GM19395 (cell line): ENCODE measurements around the gene USE1.

ENCODE experiments used
- ATAC-seq: cut with Tn5 transposase; IDR thresholded peaks from one replicate; pipeline ENCODE4 v1.9.1; 2021; ENCODE audit warnings: mild to moderate bottlenecking, moderate library complexity; ENCODE audit not compliant: unreplicated experiment

USE1 gene

DNA sequence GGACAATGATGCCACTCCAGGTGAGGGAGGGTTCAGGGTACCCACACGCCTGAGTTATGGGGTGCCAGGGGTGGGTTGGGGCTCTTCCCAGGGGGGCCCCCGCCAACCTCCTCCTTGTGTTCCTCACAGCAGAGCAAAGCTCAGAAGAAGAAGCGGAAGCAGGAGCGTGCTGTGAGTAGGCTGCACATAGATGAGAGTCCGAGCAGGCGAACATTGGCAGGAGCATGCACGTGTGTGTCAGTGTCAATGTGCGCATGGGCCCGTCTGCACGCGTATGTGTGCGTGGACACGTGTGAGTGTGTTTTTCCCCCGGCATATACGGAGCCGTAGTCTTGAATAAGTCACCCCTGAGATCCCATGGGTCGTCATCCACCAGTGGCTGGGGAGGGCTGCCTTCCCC, 12.4 kb upstream of the USE1 start:
- no peak for ATAC-seq

DNA sequence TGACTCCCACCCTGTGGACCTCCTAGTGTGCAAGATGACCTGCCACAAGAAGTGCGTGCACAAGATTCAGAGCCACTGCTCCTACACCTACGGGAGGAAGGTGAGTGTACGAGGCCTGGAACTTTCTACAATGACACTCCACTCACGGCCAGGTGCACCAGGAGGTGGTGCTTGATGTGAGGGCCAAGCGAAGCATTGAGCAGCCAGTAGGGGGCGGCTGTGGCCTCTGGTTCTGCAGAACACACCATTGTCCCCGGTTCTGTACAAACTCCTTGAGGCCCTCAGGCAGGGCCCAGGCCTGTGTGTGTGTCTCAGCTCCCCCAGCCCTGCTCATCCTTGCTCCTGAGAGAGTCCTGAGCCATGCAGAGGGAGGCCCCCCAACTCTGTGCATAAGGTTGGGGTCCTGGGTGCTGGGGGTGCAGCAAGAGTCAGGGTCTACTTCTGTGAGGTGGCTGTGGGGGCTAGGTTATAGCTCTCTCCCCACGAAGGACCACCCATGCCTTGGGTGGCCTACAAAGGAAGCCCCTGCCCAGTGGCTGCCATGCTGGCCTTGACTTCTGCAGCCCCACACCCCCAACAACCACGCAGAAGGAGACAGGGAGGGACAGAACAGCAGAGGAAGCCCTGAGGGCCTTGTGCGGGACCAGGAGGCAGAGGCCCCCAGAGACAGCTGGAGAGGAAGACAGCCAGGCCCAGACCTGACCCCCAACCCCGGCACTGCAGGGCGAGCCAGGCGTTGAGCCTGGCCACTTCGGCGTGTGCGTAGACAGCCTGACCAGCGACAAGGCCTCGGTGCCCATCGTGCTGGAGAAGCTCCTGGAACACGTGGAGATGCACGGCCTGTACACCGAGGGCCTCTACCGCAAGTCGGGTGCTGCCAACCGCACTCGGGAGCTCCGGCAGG, 9.7 kb upstream of the USE1 start:
- no peak for ATAC-seq

DNA sequence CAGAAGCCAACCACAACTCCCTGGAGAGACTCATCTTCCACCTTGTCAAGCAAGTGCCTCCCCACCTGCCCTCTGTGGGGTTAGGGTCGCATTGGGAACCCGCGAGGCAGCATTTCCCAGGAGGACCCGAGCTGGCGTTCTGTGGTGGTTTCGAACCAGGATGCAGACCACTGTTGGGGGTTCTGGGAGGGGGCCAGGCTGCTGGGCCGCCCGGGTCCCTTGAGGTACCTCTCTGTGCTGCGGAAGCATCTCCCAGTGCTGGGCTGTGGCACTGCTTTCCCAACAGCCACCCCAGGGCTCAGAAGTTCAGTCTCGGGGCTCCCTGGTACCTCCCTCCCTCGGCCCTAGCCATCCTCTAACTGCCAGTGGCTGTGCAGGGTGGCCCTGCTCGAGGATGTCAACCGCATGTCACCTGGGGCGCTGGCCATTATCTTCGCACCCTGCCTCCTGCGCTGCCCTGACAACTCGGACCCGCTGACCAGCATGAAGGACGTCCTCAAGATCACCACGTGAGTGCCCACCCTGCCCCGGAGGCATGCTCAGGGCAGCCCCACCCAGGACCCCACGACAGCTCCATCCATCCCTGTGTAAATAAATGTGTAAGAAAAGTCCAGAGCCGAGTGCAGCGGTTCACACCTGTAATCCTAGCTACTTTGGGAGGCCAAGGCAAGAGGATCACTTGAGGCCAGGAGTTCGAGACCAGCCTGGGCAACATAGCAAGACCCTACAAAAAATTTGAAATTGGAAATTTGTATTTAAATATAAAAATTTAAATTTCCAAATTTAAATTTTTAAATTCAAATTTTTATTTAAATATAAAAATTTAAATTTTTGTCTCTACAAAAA, 8.2 kb upstream of the USE1 start:
- ATAC-seq = no peak

DNA sequence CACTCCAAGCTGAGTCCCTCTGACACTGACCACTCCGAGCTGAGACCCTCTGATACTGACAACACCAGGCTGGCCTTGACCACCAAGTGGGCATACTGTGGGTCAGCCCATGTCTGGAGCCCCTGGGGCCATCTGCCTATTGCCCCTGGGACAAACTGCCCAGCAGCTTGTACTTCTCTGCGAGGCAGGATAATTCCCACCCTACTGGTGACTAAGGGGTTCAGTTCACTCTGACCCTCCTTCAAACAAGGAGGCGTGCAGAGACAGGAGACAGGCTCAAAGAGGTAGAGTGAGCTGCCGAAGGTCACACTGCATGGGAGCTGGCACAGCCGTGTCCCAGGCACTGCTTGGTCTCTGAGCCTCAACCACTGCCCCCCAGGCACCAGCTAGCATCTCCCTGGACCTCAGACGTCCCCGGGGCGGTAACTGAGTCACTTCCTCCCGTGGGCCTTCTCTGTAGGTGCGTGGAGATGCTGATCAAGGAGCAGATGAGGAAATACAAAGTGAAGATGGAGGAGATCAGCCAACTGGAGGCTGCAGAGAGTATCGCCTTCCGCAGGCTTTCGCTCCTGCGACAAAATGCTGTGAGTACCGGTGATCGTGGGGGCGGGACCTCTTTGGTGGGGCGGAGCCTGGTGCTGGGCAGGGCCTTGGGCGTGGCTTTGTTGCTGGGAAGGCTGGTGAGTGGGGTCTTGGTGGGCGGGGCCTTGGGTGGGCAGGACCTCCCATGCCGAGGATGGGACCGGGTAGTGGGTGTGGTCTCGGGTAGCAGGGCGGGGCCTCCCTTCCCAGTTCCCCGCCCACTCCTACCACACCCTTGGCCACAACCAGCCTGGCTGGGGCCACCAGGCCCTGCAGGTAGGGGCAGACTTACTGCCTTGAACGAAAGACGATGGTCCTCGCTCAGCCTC, 5.8 kb upstream of the USE1 start:
- no peak for ATAC-seq

DNA sequence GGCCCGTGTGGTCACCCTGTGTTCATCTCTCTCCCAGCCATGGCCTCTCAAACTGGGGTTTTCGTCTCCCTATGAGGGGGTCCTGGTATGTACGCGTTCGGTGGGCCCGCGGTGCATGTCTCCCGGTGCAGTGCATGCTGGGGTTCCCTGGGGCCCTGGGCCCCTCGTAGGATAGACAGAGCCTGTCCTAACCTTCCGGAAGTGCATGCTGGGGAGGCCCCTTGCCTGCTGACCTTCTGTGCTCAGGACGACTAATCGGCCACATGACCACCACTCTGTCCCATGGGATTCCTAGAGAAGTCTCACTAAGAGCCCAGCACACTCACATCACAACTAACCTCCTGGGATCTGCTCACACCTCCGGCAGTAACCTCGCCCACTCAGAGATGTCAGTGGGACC, 4.9 kb upstream of the USE1 start:
- no peak for ATAC-seq

DNA sequence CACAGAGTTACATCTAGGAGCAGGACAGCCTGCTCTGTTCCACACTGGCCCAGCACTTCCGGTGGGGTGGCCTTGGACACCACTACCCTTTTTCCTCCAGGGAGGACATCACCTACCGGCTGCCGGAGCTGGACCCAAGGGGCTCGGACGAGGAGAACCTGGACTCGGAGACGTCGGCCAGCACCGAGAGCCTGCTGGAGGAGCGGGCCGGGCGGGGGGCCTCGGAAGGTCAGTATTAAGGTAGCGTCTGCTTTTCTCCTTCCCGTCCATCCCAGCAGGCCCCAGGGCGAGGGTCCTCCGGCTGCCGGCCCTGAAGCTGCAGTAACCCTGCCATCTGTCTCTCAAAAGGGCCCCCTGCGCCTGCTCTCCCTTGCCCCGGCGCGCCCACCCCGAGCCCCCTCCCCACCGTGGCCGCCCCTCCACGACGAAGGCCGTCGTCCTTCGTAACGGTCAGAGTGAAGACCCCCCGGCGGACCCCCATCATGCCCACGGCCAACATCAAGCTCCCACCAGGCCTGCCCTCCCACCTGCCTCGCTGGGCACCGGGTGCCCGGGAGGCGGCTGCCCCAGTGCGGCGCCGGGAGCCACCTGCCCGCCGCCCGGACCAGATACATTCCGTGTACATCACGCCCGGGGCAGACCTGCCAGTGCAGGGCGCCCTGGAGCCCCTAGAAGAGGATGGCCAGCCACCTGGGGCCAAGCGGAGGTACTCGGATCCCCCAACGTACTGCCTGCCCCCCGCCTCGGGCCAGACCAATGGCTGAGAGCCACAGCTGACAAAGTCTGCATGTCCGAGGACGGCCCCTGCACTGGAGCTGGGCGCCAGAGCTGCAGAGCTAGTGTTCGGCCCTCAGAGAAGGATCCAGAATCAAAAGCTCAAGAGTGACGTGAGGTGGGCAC, 3.4 kb upstream of the USE1 start:
- ATAC-seq = no peak

DNA sequence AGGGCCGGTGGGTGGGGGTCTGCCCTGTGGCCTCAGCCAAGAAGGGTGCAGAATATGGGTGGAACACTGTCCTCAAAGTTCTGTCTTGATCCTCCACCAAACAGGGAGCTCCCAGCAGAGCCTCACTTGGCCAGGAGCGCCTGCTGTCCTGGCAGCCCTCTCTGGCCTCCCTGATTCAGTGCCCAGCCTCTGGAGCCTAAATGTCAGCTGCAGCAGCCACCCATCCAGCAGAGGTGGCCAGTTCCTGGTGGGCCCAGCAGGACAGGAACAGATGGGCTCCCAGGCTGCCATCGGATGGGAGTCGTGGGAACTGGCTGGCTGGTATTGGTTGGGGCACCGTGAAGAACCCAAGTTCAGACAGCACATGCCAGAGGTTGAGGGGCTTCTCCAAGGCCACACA, 1.8 kb upstream of the USE1 start:
- no peak for ATAC-seq

DNA sequence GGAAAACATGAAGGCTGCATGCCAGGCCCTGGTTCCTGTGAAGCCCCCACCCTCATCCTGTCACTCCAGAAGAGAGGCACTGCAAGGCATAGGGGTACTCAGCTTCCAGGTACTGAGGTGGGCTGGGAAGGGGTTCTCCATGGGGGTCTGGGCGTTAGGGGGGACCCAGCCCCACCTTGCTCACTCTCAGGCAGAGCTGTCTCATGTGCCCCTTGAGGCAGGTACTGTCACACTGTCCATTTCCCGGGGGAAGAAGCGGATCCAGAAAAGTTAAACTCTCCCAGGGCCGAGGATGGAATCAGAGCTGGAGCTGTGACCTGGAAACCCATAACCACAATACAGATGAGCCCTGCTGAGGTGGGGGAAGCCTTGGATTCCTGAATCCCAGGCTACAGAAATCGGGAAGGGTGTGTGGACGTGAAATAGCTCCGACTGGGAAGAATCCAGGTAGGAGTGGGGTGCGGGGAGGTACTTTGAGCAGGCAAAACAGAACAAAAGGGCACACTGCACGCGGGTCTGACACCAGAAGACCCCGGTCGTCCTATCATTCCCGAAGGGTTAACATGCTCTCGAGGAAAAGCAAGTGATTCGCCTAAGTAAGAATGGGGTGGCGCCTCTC, 540 bp upstream of the USE1 start:
- no peak for ATAC-seq

DNA sequence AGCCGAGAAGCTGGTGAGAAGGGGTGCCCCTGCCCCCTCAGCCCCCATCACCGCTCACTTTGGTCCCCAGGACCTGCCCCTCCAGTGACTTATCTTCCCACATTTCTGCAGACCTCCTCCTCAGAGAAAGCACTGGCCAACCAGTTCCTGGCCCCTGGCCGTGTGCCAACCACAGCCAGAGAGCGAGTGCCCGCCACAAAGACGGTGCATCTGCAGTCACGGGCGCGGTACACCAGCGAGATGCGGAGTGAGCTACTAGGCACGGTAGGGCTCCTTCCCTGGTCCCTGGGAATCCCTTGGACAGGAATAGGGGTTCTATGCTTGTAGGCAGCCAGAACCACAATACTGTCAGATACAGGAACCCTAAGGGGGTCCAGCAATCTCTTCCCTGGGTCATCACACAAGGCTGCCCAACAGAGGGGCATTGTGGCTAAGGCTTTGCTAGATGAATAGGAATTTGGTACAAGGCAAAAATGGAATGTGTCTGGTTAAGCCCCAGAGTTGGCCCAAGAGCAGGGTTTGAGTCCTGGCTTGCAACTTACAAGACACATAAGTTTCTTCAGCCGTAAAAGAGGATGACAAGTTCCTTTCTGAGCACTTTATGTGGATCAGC, 1.0 kb downstream of the USE1 start:
- ATAC-seq = no peak

DNA sequence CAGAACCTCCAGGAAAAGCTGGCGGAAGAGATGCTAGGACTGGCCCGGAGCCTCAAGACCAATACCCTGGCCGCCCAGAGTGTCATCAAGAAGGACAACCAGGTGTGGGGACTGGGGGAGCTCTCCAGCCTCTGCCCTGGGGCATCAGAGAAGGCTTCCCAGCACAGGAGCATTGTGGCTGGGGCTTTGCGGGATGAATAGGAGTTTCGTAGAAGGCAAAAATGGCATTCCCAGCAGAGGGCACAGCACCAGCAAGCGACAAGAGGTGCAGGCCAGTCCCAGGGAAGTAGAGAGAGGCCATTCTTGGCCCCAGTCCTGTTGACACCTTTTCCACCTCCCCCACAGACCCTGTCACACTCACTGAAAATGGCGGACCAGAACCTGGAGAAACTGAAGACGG, 4.1 kb downstream of the USE1 start:
- ATAC-seq = no peak

DNA sequence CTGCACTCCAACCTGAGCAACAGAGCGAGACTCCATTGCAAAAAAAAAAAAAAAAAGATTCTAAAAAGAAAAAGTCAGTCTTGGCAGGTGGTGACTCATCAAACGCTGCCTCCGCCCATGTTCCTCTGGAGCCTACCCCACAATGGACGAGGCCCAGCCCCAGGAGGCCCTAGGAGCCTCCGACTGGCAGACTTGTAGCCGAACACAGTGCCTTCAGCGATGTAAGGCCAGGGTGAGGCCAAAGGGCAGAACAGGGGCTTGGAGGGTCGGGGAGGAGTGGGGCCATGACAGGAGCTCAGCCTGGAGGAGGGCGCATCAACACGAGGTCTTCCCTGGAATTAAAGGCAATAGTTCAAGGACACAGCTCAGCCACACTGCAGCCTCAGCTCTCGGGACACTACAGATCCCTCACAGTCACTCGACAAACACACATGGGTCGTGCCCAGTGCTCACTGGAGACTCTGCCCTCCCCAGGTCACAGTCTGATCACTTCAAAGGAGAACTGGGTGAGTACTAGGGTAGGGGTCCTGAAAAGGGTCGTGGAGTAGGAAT, 5.1 kb downstream of the USE1 start:
- ATAC-seq = no peak

DNA sequence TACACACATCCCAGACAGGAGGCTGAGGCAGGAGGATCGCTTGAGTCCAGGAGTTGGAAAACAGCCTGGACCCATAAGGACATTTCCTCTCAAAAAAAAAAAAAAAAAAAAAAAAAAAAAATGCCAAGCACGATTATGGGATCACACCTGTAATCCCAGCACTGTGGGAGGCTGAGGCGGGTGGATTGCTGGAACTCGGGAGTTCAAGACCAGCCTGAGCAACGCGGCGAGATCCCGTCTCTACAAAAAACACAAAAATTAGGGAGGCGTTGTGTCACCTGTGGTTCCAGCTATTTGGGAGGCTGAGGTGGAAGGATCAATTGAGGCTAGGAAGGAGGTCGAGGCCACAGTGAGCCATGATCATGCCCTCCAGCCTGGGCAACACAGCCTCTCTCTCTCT, 9.9 kb downstream of the USE1 start:
- ATAC-seq = no peak

DNA sequence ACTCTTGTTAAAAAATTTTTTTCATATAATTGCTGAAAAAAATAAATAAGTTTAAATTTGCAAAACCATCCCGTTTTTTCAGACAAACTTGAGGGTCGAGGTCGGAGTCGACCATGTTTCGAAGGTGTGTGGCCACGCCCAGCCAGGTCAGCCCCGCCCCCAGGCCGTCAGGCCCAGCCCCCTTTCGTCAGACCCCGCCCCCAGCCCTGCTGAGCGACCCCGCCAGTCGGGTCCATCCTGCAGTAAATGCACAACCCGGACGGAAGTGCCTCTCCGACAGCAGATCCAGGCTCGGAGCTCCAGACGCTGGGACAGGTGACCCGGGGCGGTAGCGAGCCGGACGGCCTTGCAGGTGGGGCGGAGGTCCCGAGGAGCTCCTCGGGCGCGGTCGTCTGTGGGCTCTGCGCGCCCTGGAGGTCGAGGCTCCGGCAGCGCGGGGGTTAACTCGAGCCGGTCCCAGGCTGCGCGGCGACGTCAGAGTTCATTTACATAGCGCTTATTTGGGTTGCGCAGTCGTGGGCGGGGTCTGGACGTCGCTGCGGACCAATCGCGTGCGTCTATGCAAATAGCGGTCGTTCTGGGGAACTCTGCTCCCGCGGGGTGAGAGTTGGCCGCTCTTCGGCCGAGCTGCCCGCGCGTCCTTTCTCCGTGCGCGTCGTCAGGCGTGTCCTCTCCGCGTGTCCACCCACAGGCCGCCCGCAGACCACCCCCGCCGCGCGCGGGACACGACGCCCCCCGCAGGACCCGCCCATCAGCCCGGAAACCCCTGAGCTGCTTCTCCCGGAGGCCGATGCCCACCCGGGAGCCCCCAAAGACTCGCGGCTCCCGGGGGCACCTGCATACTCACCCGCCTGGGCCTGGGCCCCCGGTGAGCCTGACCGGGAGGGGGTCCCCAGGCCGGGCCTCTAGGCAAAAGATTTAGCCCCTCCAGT, 11.1 kb downstream of the USE1 start, which contains the start of gene OCEL1:
TSS of gene OCEL1 (plus strand) at position 225 of the 932 bp plus-strand sequence. CDS start at position 247, 22 bp downstream.
- ATAC-seq = peak; percentile 89

DNA sequence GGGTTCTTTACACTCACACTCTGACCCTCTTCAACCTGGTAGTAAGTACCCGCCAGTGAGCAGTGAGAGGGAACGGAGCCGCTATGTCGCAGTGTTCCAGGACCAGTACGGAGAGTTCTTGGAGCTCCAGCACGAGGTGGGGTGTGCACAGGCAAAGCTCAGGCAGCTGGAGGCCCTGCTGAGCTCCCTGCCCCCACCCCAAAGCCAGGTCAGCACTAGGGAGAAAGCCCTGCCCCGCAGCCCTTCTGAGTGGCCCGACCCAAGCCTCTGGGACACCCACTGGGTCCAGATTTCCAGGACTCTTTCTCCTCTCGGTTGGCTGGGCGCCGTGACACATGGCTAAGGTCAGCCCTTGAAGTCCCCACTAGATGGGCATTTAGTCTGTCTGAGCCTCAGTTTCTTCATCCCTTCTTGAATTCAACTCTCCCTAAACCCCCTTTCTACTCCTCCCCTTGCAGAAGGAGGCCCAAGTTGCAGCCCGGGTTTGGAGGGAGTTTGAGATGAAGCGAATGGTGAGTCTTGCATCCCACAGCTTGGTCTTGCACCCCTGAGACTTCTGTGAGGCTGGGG, 12.7 kb downstream of the USE1 start:
- ATAC-seq = no peak

DNA sequence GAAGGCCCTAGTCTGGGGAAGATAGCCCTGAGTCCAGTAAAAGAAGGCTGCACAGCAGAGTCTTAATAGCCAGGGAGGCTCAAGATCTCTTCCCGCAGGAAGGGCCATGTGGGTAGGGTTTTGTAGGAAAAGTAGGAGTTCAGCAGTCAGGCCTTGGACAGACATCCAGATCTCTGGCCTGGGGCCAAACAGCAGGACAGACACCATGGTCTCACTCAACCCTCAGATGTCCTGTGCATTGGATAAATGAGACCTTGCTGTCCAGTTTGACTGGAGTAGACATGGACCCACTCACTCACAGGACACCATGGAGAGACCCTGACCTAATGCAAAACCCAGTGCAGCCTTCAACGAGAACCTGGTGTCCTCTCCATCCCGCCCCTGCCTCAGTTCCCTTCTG, 14.7 kb downstream of the USE1 start:
- no peak for ATAC-seq

DNA sequence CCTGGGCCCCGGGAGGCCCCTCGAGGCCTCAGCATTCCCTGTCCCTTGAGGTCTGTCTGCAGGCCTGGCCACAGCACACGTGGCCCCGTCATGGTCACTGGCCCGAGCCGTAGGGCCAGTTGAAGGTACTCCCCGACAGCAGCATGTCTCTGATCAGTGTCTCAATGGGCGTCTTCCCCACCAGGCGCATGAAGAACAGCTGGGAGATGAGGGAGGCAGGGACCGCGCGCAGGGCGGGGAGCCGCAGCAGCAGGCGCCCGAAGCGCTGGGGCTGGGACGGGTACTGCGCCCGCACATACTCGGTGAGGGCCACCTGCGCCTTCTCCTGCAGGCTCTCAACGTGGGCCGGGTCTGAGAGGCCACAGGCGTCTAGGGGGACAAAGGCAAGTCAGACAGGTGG, 17.1 kb downstream of the USE1 start:
- no peak for ATAC-seq

DNA sequence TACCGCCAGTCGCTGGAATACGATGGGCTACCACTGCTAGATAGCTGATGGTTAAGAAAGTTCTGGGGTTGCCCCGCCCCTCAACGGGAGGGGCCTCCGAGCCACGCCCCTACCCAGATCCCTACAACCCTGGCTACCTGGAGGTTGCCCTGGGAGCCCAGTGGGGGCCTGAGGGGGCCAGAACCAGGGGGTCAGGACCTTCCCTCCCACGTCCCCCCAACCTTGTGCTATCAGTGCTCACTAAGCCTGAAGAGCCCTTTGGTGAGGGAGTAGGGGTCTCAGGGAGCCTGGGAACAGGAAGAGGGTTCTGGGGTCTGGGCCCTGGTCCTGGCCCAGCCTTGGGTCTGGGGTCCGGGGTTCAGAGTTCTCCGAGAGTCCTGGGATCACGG, 19.7 kb downstream of the USE1 start:
- peak; percentile 39 for ATAC-seq
